SIG-M5 treated with dmso at 0.1 percent for 504 hours (cell line): Measurements from ENCODE around the gene CIDEB.
"Not testable (repeated sequence)": the region's sequence is repeated elsewhere in the genome, so short reads cannot be mapped to it uniquely, and the experiment has no call there.

Source experiments
- DNase-seq: peaks from one replicate; lab custom pipeline; 2025; ENCODE audit not compliant: unreplicated experiment; lab: John Stamatoyannopoulos, UW

CIDEB gene, protein sequence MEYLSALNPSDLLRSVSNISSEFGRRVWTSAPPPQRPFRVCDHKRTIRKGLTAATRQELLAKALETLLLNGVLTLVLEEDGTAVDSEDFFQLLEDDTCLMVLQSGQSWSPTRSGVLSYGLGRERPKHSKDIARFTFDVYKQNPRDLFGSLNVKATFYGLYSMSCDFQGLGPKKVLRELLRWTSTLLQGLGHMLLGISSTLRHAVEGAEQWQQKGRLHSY

DNA sequence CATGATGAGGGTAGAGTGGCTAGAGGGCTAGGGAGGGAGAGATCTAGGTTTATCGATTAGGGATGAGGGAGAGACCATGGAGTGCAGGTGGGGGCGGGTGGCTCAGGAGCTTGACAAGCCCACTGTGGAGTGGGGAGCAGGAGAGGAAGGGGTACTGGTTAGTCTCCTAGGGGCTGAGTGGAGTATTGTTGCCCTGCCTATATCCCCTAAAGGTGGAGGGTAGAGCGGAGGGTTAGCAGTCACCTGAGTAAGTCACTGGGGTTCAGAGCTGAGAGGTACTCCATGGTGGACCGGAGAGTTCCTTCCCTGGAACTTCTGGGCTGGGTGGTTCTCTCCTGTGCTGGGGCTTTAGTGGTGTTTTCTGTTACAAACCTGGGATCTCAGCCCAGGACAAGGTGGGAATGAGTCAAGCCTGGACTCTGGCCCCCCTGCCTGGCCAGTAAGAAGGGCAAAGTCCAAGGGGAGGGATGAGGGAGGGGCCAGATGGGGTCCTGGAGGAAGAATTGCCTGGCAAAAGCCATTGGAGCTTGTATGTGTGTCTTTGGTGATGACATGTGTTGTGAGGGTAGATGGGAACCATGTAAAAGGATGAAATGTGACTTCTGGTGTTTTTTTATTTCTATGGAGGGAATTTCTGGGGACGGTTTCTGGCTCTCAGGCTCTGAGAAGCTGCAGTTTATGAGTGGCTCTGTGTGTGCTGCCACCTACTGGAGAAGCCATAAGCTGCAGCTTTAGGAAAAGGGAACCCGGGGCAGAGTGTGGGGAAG lies at the start of gene CIDEB:
Gene CIDEB, minus strand, starts transcription at position 403 of the 767 bp plus-strand sequence. Its CDS starts 119 bp downstream, at position 284.
- peak; percentile 66 for DNase-seq

DNA sequence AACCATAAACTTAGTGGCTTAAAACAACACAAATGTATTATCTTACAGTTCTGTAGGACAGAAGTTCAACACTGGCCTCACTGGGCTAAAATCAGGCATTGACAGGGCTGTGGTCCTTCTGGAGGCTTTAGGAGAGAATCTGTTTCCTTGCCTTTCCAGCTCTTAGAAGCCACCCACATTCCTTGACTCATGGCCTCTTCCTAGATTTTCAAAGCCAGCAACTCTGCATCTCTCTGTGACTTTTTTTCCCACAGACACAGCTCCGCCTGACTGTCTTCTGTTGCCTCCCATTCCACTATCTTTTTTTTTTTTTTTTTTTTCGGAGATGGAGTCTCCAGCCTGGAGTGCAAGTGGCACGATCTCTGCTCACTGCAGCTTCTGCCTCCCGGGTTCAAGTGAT lies 48.4 kb upstream of the CIDEB start:
- DNase-seq = no peak

DNA sequence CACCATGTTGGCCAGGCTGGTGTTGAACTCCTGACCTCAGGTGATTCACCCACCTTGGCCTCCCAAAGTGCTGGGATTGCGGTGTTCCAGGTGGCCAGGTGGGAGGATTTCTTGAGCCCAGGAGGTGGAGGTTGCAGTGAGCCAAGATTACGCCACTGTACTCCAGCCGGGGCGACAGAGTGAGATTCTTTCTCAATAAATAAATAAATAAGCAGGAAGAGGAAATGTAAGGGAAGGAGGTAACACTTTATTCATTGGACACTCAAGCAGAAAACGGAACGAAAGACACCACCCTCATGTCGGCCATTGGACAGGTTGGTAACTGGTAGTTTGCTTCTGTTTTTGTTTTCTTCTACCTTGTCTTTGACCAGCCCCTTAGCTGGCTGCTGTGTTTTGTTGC lies 47.2 kb upstream of the CIDEB start:
- DNase-seq = no peak

GRCh38 chr14:24354482-24354825 lies 46.7 kb upstream of the CIDEB start:
- DNase-seq = not testable (repeated sequence)

DNA sequence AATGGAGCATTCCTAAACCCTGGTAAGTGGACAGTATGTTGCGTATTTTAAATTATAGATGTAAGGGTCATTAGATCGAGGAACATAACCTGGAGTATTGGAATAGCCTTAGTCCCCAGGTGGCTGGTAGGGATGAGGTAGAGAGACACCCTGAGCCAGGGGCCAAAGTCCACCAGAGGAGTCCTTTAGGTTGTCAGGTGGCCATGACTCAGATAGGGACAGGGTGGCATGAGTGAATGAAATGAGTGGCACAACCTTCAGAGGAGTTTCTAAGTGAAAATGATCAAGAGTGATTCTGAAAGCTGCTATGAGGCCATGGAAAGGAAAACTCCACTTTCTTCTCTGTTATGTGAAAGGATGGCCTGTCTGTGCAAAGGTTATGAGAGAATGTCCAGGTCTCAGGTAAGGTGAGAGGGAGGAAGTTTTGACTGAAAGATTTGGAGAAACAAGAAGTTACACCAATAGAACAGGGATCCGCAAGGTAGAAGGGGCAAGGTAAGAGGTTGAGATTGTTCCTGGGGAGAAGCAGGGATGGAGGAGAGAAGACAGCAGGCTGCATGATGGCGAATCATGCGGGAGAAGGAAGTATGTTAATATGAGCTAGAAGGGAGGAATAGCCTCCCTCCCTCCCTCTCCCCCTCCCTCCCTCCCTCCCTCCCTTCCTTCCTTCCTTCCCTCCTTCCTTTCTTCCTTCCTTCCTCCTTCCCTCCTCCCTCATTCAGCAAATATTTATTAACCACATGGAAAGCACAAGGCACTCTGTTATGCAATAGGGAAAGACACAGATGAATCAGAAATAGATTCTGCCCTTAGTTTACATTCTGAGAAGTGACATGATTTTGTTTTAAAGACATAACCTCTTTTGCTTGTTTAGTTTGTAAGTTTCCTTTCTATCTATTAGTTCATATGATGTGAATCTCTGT lies 46.0 kb upstream of the CIDEB start:
- no peak for DNase-seq

GRCh38 chr14:24351517-24351916 lies 43.7 kb upstream of the CIDEB start:
- peak; percentile 31 for DNase-seq

DNA sequence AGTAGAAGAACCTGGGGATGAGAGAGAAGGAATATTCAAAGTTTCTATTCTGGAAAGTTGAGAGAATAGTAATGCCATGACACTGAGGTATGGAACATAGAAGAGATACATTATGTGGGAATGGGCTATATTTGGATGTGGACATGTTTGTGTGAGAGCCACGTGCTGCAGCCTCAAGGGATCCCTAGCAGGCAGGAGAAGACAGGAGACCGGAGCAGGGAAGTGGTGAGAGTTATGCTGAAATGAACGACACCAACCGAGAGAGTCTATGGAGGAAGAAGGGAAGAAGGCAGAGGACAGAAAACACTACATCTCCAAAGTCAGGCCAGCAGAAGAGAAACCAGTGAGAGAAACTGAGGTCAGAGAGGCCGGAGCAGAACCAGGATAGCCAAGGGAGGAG lies 42.0 kb upstream of the CIDEB start:
- DNase-seq = no peak

GRCh38 chr14:24348186-24348585 lies 40.4 kb upstream of the CIDEB start:
- no peak for DNase-seq

DNA sequence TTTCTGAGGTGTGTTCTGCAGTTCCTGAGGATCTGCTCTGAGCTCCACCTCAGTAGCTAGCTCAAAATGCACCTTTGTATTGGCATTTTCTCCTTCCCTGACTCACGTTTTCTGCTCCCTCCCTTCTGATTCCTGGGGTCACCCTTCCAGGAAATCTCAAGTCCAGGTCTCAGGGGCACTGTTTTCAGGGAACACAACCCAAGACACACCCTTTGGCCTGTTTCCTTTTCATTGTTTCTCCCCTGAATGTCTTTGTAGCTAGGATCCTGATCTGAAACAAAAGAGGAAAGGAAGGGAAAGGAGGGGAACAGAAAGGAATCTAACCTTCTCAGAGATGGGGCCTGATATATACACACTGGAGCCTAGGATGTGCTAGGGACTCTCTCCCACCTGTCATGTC lies 39.4 kb upstream of the CIDEB start:
- DNase-seq = no peak

GRCh38 chr14:24343795-24344660 lies 36.3 kb upstream of the CIDEB start:
- DNase-seq = no peak

- DNase-seq = no peak
These were observed 35.1 kb upstream of the CIDEB start for GRCh38 chr14:24342889-24343288.

GRCh38 chr14:24340606-24341005 lies 32.8 kb upstream of the CIDEB start:
- DNase-seq = no peak

GRCh38 chr14:24339284-24340151 lies 31.7 kb upstream of the CIDEB start, which contains the start of gene RIPK3:
Gene RIPK3 (minus strand): TSS chr14:24339991. CDS start chr14:24339826, 165 bp downstream.
- no peak for DNase-seq

DNA sequence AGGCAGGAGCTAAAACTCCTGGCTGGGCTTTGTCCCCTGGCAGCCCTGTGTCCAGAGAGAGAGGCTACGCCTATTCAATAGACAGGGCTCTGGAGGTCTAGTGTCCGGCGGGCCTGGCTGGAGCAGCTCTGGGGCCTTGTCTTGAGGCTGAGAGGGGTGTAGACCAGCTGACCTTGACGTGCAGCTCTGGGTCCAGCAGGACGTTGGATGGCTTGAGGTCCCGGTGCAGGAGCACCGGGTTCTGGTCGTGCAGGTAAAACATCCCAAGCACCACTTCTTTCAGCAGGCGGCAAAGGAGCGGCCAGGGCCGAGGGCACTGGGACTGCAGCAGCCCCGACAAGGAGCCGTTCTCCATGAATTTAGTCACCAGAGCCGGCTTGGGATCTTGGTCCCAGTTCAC lies 31.1 kb upstream of the CIDEB start:
- DNase-seq = no peak

DNA sequence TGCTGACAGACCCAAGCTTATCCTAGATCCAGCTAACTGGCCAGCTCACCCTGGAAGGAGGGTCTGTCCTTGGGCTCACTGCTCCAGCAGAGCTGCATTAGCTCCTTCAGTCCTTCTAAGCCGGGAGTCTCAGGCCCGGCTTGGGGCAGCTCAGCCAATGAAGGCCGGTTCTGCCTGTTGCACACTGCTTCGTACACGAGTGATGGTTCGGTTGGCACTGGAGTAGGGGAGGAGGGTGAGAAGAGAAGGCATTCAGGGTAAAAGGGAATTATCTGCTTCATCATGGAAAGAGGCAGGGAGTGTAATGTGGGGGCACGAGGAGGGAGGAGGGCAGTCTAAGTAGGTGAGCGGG lies 30.0 kb upstream of the CIDEB start:
- DNase-seq = no peak

- DNase-seq = no peak
These were observed 29.5 kb upstream of the CIDEB start for GRCh38 chr14:24337144-24337823.

DNA sequence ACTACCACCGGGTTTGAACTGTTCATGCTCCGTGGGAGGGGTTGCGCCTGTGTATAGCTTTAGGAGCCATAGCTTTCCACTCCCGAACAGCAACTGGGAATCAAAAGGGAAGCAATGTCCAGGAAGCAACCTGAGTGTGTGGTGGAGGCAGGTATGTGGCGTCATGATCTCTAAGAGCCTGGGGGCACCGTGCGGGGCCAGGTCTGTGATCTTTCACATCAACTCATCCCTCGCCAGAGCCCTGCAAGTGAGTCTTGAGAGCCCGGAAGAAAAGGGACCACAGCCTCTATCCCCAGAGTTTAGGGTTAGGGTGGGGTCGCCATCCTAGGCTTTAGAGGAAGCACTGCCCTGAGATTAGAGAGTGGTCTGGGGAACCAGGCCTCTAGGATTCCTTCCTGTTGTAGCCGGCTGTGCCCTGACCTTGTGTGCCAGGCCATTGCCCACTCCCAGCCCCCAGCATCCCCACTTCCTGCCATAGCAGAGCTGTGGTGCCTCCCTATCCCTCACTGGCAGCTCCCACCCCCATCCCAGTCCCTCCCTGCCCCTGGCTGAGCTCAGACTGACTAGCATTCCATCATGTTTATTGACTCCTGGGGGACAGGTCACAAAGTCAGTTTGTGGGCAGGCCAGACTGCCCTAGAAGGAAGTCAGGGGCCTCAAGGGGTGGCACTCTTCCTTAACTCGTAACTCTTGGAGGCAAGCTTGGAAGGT lies 27.8 kb upstream of the CIDEB start:
- no peak for DNase-seq

- no peak for DNase-seq
These were observed 26.9 kb upstream of the CIDEB start, which contains the start of gene ADCY4 for GRCh38 chr14:24334431-24335291. Gene ADCY4 (minus strand): TSS chr14:24335071. CDS start chr14:24334652, 419 bp downstream.
